Measurements from ENCODE around the gene KRIT1.
"Not testable (repeated sequence)": the region's sequence is repeated elsewhere in the genome, so short reads cannot be mapped to it uniquely, and the experiment has no call there.

The KRIT1 gene

GRCh38 chr7:92245487-92246359 lies at the start of gene KRIT1, which contains the start of gene ANKIB1:
TSS of gene KRIT1 (minus strand) at chr7:92245914. CDS start at chr7:92242135, 3,779 bp downstream.
TSS of gene ANKIB1 (plus strand) at chr7:92245974. CDS start at chr7:92294979, 49,005 bp downstream.
- DNase-seq = peak; percentile 88

- DNase-seq = no peak
Measured at GRCh38 chr7:92295391-92295790, 49.7 kb upstream of the KRIT1 start.

GRCh38 chr7:92293896-92294590 lies 48.3 kb upstream of the KRIT1 start:
- DNase-seq = no peak

- no peak for DNase-seq
Measured at GRCh38 chr7:92292981-92293380, 47.3 kb upstream of the KRIT1 start.

GRCh38 chr7:92289321-92289720 lies 43.6 kb upstream of the KRIT1 start:
- no peak for DNase-seq

GRCh38 chr7:92282930-92283329 lies 37.2 kb upstream of the KRIT1 start:
- DNase-seq = no peak

- no peak for DNase-seq
Measured at GRCh38 chr7:92282221-92282814, 36.6 kb upstream of the KRIT1 start.

- no peak for DNase-seq
Measured at GRCh38 chr7:92281031-92281430, 35.3 kb upstream of the KRIT1 start.

GRCh38 chr7:92279396-92280031 lies 33.8 kb upstream of the KRIT1 start:
- DNase-seq = no peak

- DNase-seq = no peak
Measured at GRCh38 chr7:92276460-92276864, 30.7 kb upstream of the KRIT1 start.

GRCh38 chr7:92275327-92275726 lies 29.6 kb upstream of the KRIT1 start:
- no peak for DNase-seq

GRCh38 chr7:92268921-92269320 lies 23.2 kb upstream of the KRIT1 start:
- no peak for DNase-seq

- DNase-seq = no peak
Measured at GRCh38 chr7:92266415-92267241, 20.9 kb upstream of the KRIT1 start.

- DNase-seq = no peak
Measured at GRCh38 chr7:92260248-92260781, 14.6 kb upstream of the KRIT1 start.

GRCh38 chr7:92259610-92260247 lies 14.0 kb upstream of the KRIT1 start:
- no peak for DNase-seq

- DNase-seq = no peak
Measured at GRCh38 chr7:92259062-92259461, 13.3 kb upstream of the KRIT1 start.

GRCh38 chr7:92255308-92255707 lies 9.6 kb upstream of the KRIT1 start:
- DNase-seq = no peak

GRCh38 chr7:92254800-92255199 lies 9.1 kb upstream of the KRIT1 start:
- DNase-seq = not testable (repeated sequence)

- DNase-seq = no peak
Measured at GRCh38 chr7:92253251-92253650, 7.5 kb upstream of the KRIT1 start.

GRCh38 chr7:92251181-92251580 lies 5.5 kb upstream of the KRIT1 start:
- no peak for DNase-seq

- DNase-seq = no peak
Measured at GRCh38 chr7:92250603-92251002, 4.9 kb upstream of the KRIT1 start.
